Heart left ventricle (tissue), 16 donors: ENCODE data around the gene C1orf122. TPM values are rescaled to one million over a fixed set of nuclear protein-coding genes. Genes with fewer than 3 reads are reported as not detected.
A peak's percentile ranks its signal among the peaks of the same experiment; 100 is the strongest.

Experiments
- ATAC-seq, 4 donors: fragments of 200-7000 bp; cut with Tn5 transposase; one replicate each; pipeline ENCODE4 v1.9.1; 2020 to 2022; ENCODE audit warnings: moderate library complexity in 4 of 4, mild to moderate bottlenecking in 3 of 4, moderate number of reproducible peaks in 1 of 4
- DNase-seq, 5 donors: peaks; one replicate each; pipeline ENCODE4 v3.0.0-alpha.2; 2020
- H3K27ac ChIP-seq, 12 donors: fragments of 200-600 bp; sonication (generic) in 4 of 12; one replicate each; pipeline versions ENCODE4 v1.5.0 to v1.8.0; 2016 to 2022; ENCODE audit warnings: mild to moderate bottlenecking in 2 of 12
- H3K27me3 ChIP-seq, 9 donors: fragments of 200-600 bp; sonication (generic) in 2 of 9; one replicate each; pipeline versions ENCODE4 v1.5.1 to v1.8.0; 2016 to 2022; ENCODE audit warnings: mild to moderate bottlenecking in 3 of 9
- H3K36me3 ChIP-seq, 9 donors: fragments of 200-600 bp; sonication (generic) in 2 of 9; one replicate each; pipeline versions ENCODE4 v1.5.0 to v1.8.0; 2018 to 2022; ENCODE audit warnings: mild to moderate bottlenecking in 2 of 9
- H3K4me1 ChIP-seq, 12 donors: fragments of 200-600 bp; sonication (generic) in 4 of 12; one replicate each; pipeline versions ENCODE4 v1.5.0 to v1.8.0; 2016 to 2022; ENCODE audit warnings: mild to moderate bottlenecking in 3 of 12
- H3K4me3 ChIP-seq, 12 donors: fragments of 200-600 bp; sonication (generic) in 4 of 12; one replicate each; pipeline versions ENCODE4 v1.5.0 to v1.8.0; 2017 to 2022; ENCODE audit warnings: mild to moderate bottlenecking in 9 of 12, moderate library complexity in 4 of 12
- H3K9me3 ChIP-seq, 12 donors: fragments of 200-600 bp; sonication (generic) in 4 of 12; one replicate each; pipeline versions ENCODE4 v1.5.0 to v1.8.0; 2016 to 2022; ENCODE audit warnings: mild to moderate bottlenecking in 1 of 12
- POLR2A ChIP-seq, 2 donors: fragments of 450-650 bp; IDR thresholded peaks; one replicate each; pipeline ENCODE4 v1.6.1; 2017; ENCODE audit warnings: antibody characterized with exemption in 2 of 2, mild to moderate bottlenecking in 2 of 2, moderate library complexity in 2 of 2
- WGBS, 4 donors: extraction: QIAGEN DNeasy Blood & Tissue Kit in 2 of 4; methylation state at CpG; one replicate each; pipeline versions ENCODE4 v1.1.5 to v1.1.7; 2013 to 2018; 5-methylcytosine and 5-hydroxymethylcytosine counted together
- intact Hi-C, 10 donors: fragments of 100-400 bp; cut with DNase I; formaldehyde crosslinking; loops; one replicate each; pipeline versions ENCODE4 v1.11.1 to v1.14.2; 2022
- polyA plus RNA-seq, 2 donors: library from polyadenylated mRNA; stranded (reverse); fragments of 200-250 nt; gene quantifications; one replicate each; pipeline ENCODE4 v1.2.3, GENCODE V29; 2013
- total RNA-seq, 9 donors: library from RNA; depleted of rRNA in 2 of 9; stranded (reverse); fragments of >200 nt in 2 of 9; fragmentation: NEBNext Ultra II Directional in 3 of 9; extraction: Animal tissue kit (Norgen Biotek cat#: 25700) in 3 of 9; gene quantifications; one replicate each; pipeline versions ENCODE4 v1.1.0 to v1.2.4, GENCODE V29; 2016 to 2023
- TF ChIP-seq, protein P1 (sequence below), 12 donors: fragments of 200-600 bp; sonication (generic) in 4 of 12; IDR thresholded peaks; one replicate each; pipeline versions ENCODE4 v1.5.0 to v1.8.0; 2018 to 2022; ENCODE audit warnings: antibody characterized with exemption in 12 of 12, mild to moderate bottlenecking in 5 of 12
- donor health status: ischemic (EF 13 %, LVEDD 7.1; RV severe dilation, severe dysfunction).
- donor health status: healthy with polysubstance abuse.
- donor health status: DM: no; HTN: yes; CAD: no.
- donor health status: DM: no; HTN: no; CAD: no.
- donor health status: ischemic (EF 25% LVEDD 6.9; RV normal size, moderate dysfunction).
- donor health status: ischemic (EF 25% LVEDD 5.7; RV mildly dilated, moderate dysfunction).
- donor health status: healthy.
- donor health status: DM: yes; HTN: yes; CAD: no.
- donor health status: ischemic (EF 35%, LVEDD 5.7; RV mildly dilated, moderate dysfunction).
- donor health status: nonischemic (EF 11% LVEDD 7.7; RV severe dilation, severe dysfunction).
- donor health status: DM: yes; HTN: yes; CAD: no.
- donor health status: PGD.
- donor health status: ischemic (EF 29% LVEDD 5.4; RV normal size, mild dysfunction).
- donor health status: nonischemic (EF 23%, LVEDD 6.1; RV moderate dilation, normal function).

Gene C1orf122
- total and polyA plus RNA-seq, 11 donors: 29.1 to 93.0 (median 44.0) TPM

DNA sequence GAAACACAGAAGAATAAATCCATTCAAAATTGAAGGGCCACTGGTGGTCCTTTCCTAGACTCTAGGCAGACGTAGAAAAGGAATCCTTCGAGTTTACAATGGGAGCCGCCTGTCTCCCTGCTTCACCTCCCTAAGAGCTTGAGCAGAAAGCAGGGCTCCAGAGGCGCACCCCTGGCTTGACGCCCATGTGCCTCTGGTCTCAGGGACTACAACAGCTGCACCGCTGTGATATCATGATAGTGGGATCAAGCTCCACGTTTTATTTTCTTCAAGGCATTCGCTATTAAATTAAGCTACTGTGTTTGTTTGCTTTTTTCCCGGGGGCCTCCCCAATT, 403 bp upstream of the C1orf122 start:
- 9 to 13% (median 10%) methylated on average over 9 of the region's 9 CpGs for WGBS, 4 donors
- ATAC-seq (no peak), DNase-seq (peak in 1 of 5 donors; percentile 27)
- H3K4me3 ChIP-seq: peak overlapping the region; percentile 72 to 99 (median 91)
- intact Hi-C loops: loop anchor here in 8 of 10 donors (5.0 to 10.0 kb wide), 6 partner anchors 48 to 212 kb away; partner anchors contain the start of genes CDCA8 (in 6 of the 8), MTF1 (in 3 of the 8) and GNL2 (in 1 of the 8)
- no peak for TF ChIP-seq POLR2A (IDR thresholded peaks at IDR 0.05)
- TF ChIP-seq, protein P1, sequence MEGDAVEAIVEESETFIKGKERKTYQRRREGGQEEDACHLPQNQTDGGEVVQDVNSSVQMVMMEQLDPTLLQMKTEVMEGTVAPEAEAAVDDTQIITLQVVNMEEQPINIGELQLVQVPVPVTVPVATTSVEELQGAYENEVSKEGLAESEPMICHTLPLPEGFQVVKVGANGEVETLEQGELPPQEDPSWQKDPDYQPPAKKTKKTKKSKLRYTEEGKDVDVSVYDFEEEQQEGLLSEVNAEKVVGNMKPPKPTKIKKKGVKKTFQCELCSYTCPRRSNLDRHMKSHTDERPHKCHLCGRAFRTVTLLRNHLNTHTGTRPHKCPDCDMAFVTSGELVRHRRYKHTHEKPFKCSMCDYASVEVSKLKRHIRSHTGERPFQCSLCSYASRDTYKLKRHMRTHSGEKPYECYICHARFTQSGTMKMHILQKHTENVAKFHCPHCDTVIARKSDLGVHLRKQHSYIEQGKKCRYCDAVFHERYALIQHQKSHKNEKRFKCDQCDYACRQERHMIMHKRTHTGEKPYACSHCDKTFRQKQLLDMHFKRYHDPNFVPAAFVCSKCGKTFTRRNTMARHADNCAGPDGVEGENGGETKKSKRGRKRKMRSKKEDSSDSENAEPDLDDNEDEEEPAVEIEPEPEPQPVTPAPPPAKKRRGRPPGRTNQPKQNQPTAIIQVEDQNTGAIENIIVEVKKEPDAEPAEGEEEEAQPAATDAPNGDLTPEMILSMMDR (IDR thresholded peaks at IDR 0.05): no peak
- peaks cover 0 to 52% (median 45%) of the 10 kb centered on the region in 9 donors for H3K36me3 ChIP-seq
- H3K27me3 ChIP-seq: no peaks in the 10 kb centered on the region
- peaks cover 8 to 41% (median 28%) of the 10 kb centered on the region in 12 donors for H3K4me1 ChIP-seq
- peak overlapping the region; percentile 90 to 99 (median 96) for H3K27ac ChIP-seq
- no peaks in the 10 kb centered on the region for H3K9me3 ChIP-seq

- ATAC-seq: peak; percentile 68 to 90 (median 86)
- H3K4me1 ChIP-seq: peaks cover 8 to 41% (median 28%) of the 10 kb centered on the region in 12 donors
- intact Hi-C loops: loop anchor here in 9 of 10 donors (1.0 to 10.0 kb wide), 8 partner anchors 46 to 214 kb away; partner anchors contain the start of genes CDCA8 (in 6 of the 9), MTF1 (in 5 of the 9) and GNL2 (in 1 of the 9)
Observed at GRCh38 chr1:37808369-37809319, 1.1 kb downstream of the C1orf122 start.

GRCh38 chr1:37809942-37810341, 2.4 kb downstream of the C1orf122 start:
- WGBS, 4 donors: 43 to 55% (median 50%) methylated on average over 2 of the region's 2 CpGs
- H3K27me3 ChIP-seq: no peaks in the 10 kb centered on the region
- H3K36me3 ChIP-seq: peaks cover 0 to 38% (median 25%) of the 10 kb centered on the region in 9 donors
- H3K27ac ChIP-seq: peak overlapping the region in 4 of 12 donors; percentile 93 to 97 (median 96)
- intact Hi-C loops: loop anchor here in 8 of 10 donors (2.0 to 10.0 kb wide), 8 partner anchors 45 to 215 kb away; partner anchors contain the start of genes CDCA8 (in 6 of the 8), MTF1 (in 4 of the 8) and GNL2 (in 1 of the 8)
- H3K4me3 ChIP-seq: no peak overlapping the region
- no peak for TF ChIP-seq POLR2A (IDR thresholded peaks at IDR 0.05)
- TF ChIP-seq, protein P1 (IDR thresholded peaks at IDR 0.05): no peak
- no peaks in the 10 kb centered on the region for H3K9me3 ChIP-seq
- no peak for ATAC-seq
- DNase-seq: no peak
- peaks cover 8 to 41% (median 28%) of the 10 kb centered on the region in 12 donors for H3K4me1 ChIP-seq

More at GRCh38 chr1:37808369-37809319, 1.1 kb downstream of the C1orf122 start:
- Histone ChIP-seq H3K27me3 (no peaks in the 10 kb centered on the region), H3K9me3 (no peaks in the 10 kb centered on the region), H3K4me3 (peak overlapping the region; percentile 72 to 99 (median 91)), H3K27ac (peak overlapping the region; percentile 90 to 99 (median 96)), H3K36me3 (peaks cover 0 to 41% (median 31%) of the 10 kb centered on the region in 9 donors)
- 1 to 14% (median 2%) methylated on average over 10 to 54 of the region's 54 CpGs for WGBS, 4 donors
- no peak for TF ChIP-seq POLR2A (IDR thresholded peaks at IDR 0.05)
- TF ChIP-seq, protein P1 (IDR thresholded peaks at IDR 0.05): no peak
- DNase-seq: peak; percentile 72 to 81 (median 76)
